Breast epithelium (tissue), 4 donors: ENCODE measurements around the gene EFNB1. TPM values are rescaled to one million over a fixed set of nuclear protein-coding genes. Genes with fewer than 3 reads are reported as not detected.

ENCODE experiments used
- DNase-seq, 2 donors: peaks; one replicate each; pipeline ENCODE4 v3.0.0-alpha.2; 2019; ENCODE audit warnings: low spot score in 2 of 2
- H3K27ac ChIP-seq, 2 donors: fragments of 200-600 bp; sonication (generic) in 1 of 2; one replicate each; pipeline ENCODE4 v1.5.1; 2016 to 2019; ENCODE audit warnings: mild to moderate bottlenecking in 1 of 2
- H3K27me3 ChIP-seq, 2 donors: fragments of 200-600 bp; sonication (generic) in 1 of 2; one replicate each; pipeline versions ENCODE4 v1.5.1 to v1.6.0; 2017 to 2019; ENCODE audit warnings: control low read depth in 1 of 2, mild to moderate bottlenecking in 1 of 2
- H3K36me3 ChIP-seq: fragments of 200-600 bp; one replicate; pipeline ENCODE4 v1.5.1; 2019
- H3K4me1 ChIP-seq, 2 donors: fragments of 200-600 bp; sonication (generic); one replicate each; pipeline ENCODE4 v1.5.1; 2016 to 2019; ENCODE audit warnings: control low read depth in 1 of 2
- H3K4me3 ChIP-seq, 3 donors: fragments of 200-600 bp; sonication (generic); 1 replicate in 2 of 3; 2 replicates in 1 of 3; pipeline ENCODE4 v1.5.1; 2016 to 2019; ENCODE audit warnings: mild to moderate bottlenecking in 3 of 3, moderate library complexity in 2 of 3
- H3K9me3 ChIP-seq, 2 donors: fragments of 200-600 bp; sonication (generic) in 1 of 2; one replicate each; pipeline ENCODE4 v1.5.1; 2016 to 2019; ENCODE audit warnings: control low read depth in 1 of 2
- CTCF ChIP-seq, 3 donors: fragments of 450-650 bp; IDR thresholded peaks; one replicate each; pipeline ENCODE4 v1.5.1; 2016 to 2017; ENCODE audit warnings: antibody characterized with exemption in 3 of 3, mild to moderate bottlenecking in 3 of 3, moderate library complexity in 3 of 3
- POLR2A ChIP-seq: fragments of 450-650 bp; IDR thresholded peaks from one replicate; pipeline ENCODE4 v1.6.1; 2016; ENCODE audit warnings: antibody characterized with exemption, mild to moderate bottlenecking, moderate library complexity
- POLR2AphosphoS5 ChIP-seq, 3 donors: sonication (generic); formaldehyde crosslinking; IDR thresholded peaks; one replicate each; pipeline ENCODE4 v1.6.1; 2017; ENCODE audit warnings: antibody characterized with exemption in 3 of 3
- intact Hi-C: fragments of 100-400 bp; cut with DNase I; formaldehyde crosslinking; loops from one replicate; pipeline ENCODE4 v1.15.1; 2023; ENCODE audit warnings: low total_unique reads
- total RNA-seq, 3 donors: library from RNA; depleted of rRNA; stranded (reverse); fragments of >200 nt; gene quantifications; one replicate each; pipeline ENCODE4 v1.1.0, GENCODE V29; 2016

EFNB1 gene
- total RNA-seq, 3 donors from 2014 or later, result 19.2 to 46.5 (median 41.4) TPM

DNA sequence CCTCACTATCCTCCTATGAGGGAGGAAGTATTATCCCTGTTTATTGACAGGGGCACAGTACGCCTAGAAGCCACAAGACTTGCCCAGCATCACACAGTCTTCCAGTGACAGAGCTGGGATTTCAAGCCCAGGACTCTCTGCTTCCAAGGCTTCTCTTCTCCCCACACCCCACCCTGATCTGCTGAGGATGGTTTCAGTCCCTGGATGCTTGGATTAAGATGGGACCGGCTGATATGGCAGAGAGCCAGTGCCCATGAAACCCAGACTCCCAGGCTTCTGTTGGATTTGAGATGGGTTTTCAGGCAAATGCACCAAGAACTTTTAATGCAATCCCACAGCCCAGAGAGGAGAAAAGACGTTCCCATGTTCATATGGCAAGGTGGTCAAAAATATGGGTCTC, 23.2 kb downstream of the EFNB1 start:
- Histone ChIP-seq H3K4me1 (no peaks in the 10 kb centered on the region), H3K9me3 (no peaks in the 10 kb centered on the region), H3K36me3 (no peaks in the 10 kb centered on the region), H3K27ac (no peak overlapping the region), H3K4me3 (no peak overlapping the region), H3K27me3 (peaks cover 0 to 63% of the 10 kb centered on the region in 2 donors)
- no peak for TF ChIP-seq POLR2A
- TF ChIP-seq CTCF (IDR thresholded peaks at IDR 0.05), result no peak
- intact Hi-C loops, result no loop called here
- no peak for DNase-seq

DNA sequence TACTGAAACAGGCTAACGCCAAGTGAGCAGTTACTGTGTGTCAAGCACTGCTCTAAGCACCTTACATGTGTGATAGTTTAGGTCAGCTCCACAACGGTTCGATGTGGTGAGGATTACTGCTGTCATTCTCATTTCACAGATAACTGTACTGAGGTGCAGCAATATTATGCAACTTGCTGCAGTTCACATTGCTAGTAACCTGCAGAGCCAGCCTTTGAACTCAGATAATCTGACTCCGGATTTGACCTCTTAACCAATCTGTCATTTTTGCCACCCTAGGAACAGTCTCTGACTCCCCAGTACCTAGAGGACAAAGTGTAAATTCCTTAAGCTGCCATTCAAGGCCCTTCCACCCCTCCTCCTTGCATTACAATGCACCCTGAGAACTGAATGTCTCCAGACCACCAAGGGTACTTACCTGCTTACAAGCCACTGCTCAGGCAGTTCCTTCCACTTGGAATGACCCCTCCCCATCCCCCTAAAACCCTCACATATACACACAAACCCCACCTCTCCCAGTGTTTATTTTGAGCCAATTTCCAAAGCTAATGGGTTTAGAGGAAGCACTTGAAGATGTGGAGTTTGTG, 24.9 kb downstream of the EFNB1 start:
- Histone ChIP-seq H3K27ac (no peak overlapping the region), H3K9me3 (no peaks in the 10 kb centered on the region), H3K4me3 (no peak overlapping the region), H3K36me3 (no peaks in the 10 kb centered on the region), H3K27me3 (peaks cover 0 to 65% of the 10 kb centered on the region in 2 donors), H3K4me1 (no peaks in the 10 kb centered on the region)
- intact Hi-C loops, result no loop called here
- DNase-seq, result no peak
- TF ChIP-seq POLR2A, result no peak
- no peak for TF ChIP-seq CTCF (IDR thresholded peaks at IDR 0.05)
- no peak for TF ChIP-seq POLR2AphosphoS5 (IDR thresholded peaks at IDR 0.05)

DNA sequence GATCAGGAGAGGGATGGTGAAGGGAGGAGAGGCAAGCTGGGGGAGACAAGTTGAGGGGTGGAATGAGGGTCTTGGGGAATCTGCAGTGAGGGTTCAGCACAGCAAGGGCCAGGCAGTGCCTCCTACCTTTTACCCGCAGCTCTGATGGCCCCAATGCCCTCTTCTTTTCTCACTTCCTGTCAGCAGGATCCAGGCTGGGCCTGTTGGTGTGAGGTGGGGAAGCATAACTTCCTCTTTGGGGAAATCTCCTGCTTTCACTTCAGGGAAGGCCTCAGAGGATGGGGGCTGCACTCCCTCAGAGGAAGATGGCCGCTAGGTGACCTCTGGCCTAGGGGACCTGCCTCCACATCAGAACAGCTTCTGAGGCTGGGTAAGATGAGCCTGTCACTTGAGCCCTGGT, 36.5 kb downstream of the EFNB1 start:
- no peak for TF ChIP-seq CTCF (IDR thresholded peaks at IDR 0.05)
- TF ChIP-seq POLR2AphosphoS5 (IDR thresholded peaks at IDR 0.05), result no peak
- TF ChIP-seq POLR2A, result no peak
- no peak for DNase-seq

GRCh38 chrX:68865926-68866325, 37.1 kb downstream of the EFNB1 start:
- TF ChIP-seq POLR2A (no peak), POLR2AphosphoS5 (IDR thresholded peaks at IDR 0.05) (no peak), CTCF (IDR thresholded peaks at IDR 0.05) (no peak)
- intact Hi-C loops, result no loop called here
- Histone ChIP-seq H3K36me3 (no peaks in the 10 kb centered on the region), H3K27ac (no peak overlapping the region), H3K27me3 (peaks cover 0 to 55% of the 10 kb centered on the region in 2 donors), H3K9me3 (no peaks in the 10 kb centered on the region), H3K4me3 (no peak overlapping the region), H3K4me1 (no peaks in the 10 kb centered on the region)
- no peak for DNase-seq

More for the DNA sequence above, 36.5 kb downstream of the EFNB1 start:
- no peaks in the 10 kb centered on the region for H3K9me3 ChIP-seq
- intact Hi-C loops, result no loop called here
- H3K4me1 ChIP-seq, result no peaks in the 10 kb centered on the region
- H3K27ac ChIP-seq, result no peak overlapping the region
- no peak overlapping the region for H3K4me3 ChIP-seq
- peaks cover 0 to 54% of the 10 kb centered on the region in 2 donors for H3K27me3 ChIP-seq
- H3K36me3 ChIP-seq, result no peaks in the 10 kb centered on the region

- Histone ChIP-seq H3K9me3 (no peaks in the 10 kb centered on the region), H3K36me3 (no peaks in the 10 kb centered on the region), H3K4me1 (no peaks in the 10 kb centered on the region), H3K27me3 (peaks cover 0 to 58% of the 10 kb centered on the region in 2 donors), H3K27ac (no peak overlapping the region), H3K4me3 (no peak overlapping the region)
- DNase-seq, result no peak
- intact Hi-C loops, result no loop called here
- TF ChIP-seq POLR2AphosphoS5 (IDR thresholded peaks at IDR 0.05), result no peak
- TF ChIP-seq POLR2A, result no peak
- TF ChIP-seq CTCF (IDR thresholded peaks at IDR 0.05), result no peak
Measured at GRCh38 chrX:68867458-68868112, 38.8 kb downstream of the EFNB1 start.
